ENCODE measurements around the gene SPATS2.

Gene SPATS2

GRCh38 chr12:49543914-49544815, 176.9 kb downstream of the SPATS2 start:
- DNase-seq = no peak

GRCh38 chr12:49545815-49546214, 178.6 kb downstream of the SPATS2 start:
- DNase-seq = no peak

GRCh38 chr12:49546481-49546880, 179.2 kb downstream of the SPATS2 start:
- no peak for DNase-seq

GRCh38 chr12:49547090-49547690, 179.9 kb downstream of the SPATS2 start:
- DNase-seq = no peak

GRCh38 chr12:49548481-49548821, 181.2 kb downstream of the SPATS2 start:
- no peak for DNase-seq

GRCh38 chr12:49548822-49549648, 181.8 kb downstream of the SPATS2 start:
- no peak for DNase-seq

GRCh38 chr12:49549735-49550692, 182.8 kb downstream of the SPATS2 start:
- DNase-seq = no peak

- DNase-seq = no peak
These were observed 183.5 kb downstream of the SPATS2 start for GRCh38 chr12:49550693-49551252.

- DNase-seq = no peak
These were observed 184.8 kb downstream of the SPATS2 start for GRCh38 chr12:49552014-49552413.

GRCh38 chr12:49552425-49552824, 185.2 kb downstream of the SPATS2 start:
- DNase-seq = no peak

GRCh38 chr12:49552899-49553298, 185.6 kb downstream of the SPATS2 start:
- no peak for DNase-seq

- no peak for DNase-seq
These were observed 186.3 kb downstream of the SPATS2 start for GRCh38 chr12:49553512-49554088.

GRCh38 chr12:49554266-49554665, 187.0 kb downstream of the SPATS2 start:
- no peak for DNase-seq

- no peak for DNase-seq
These were observed 188.5 kb downstream of the SPATS2 start for GRCh38 chr12:49555631-49556390.

GRCh38 chr12:49556391-49557186, 189.3 kb downstream of the SPATS2 start:
- no peak for DNase-seq

GRCh38 chr12:49557187-49557916, 190.1 kb downstream of the SPATS2 start:
- DNase-seq = no peak

GRCh38 chr12:49557917-49558215, 190.6 kb downstream of the SPATS2 start:
- no peak for DNase-seq

GRCh38 chr12:49558526-49558925, 191.3 kb downstream of the SPATS2 start:
- DNase-seq = no peak

- DNase-seq = no peak
These were observed 191.9 kb downstream of the SPATS2 start for GRCh38 chr12:49559011-49559675.

All from NCI-H1048 (cell line).